Measurements from ENCODE around the gene MTTP. TPM values are rescaled to one million over a fixed set of nuclear protein-coding genes. Genes with fewer than 3 reads are reported as not detected.

Gene MTTP
- total RNA-seq, 3 donors from 2014 or later (not counting 1 experiment from before 2014, with no cell fraction given), result not detected

GRCh38 chr4:99593781-99594641, 19.4 kb downstream of the MTTP start:
- no peaks in the 10 kb centered on the region for H3K4me1 Mint-ChIP-seq
- no peak for TF ChIP-seq CTCF (IDR thresholded peaks at IDR 0.05)
- H3K36me3 ChIP-seq (ENCODE audit: control insufficient read depth, insufficient read depth, low read length), result no peaks in the 10 kb centered on the region
- H3K27me3 Mint-ChIP-seq (ENCODE audit: low read depth in 2 of 2), result peaks cover 6 to 33% of the 10 kb centered on the region in 2 donors
- no peak overlapping the region for H3K4me3 ChIP-seq (ENCODE audit: low read length)
- H3K36me3 Mint-ChIP-seq, result no peaks in the 10 kb centered on the region
- no peaks in the 10 kb centered on the region for H3K9me3 Mint-ChIP-seq
- intact Hi-C loops (cut with micrococcal nuclease), result no loop called here
- no peaks in the 10 kb centered on the region for H3K4me1 ChIP-seq (ENCODE audit: control insufficient read depth, insufficient read depth, low read length)
- no peak overlapping the region for H3K4me3 Mint-ChIP-seq
- no peak overlapping the region for H3K27ac ChIP-seq (ENCODE audit: low read length)
- 87% methylated on average over 3 of the region's 4 CpGs for WGBS (ENCODE audit: insufficient coverage)
- H3K27me3 ChIP-seq (ENCODE audit: control insufficient read depth, insufficient read depth, low read length), result no peaks in the 10 kb centered on the region
- H3K9me3 ChIP-seq (ENCODE audit: control insufficient read depth, insufficient read depth, low read length), result no peaks in the 10 kb centered on the region
- H3K27ac Mint-ChIP-seq, result no peak overlapping the region
- ATAC-seq (no peak), DNase-seq (no peak)

DNA sequence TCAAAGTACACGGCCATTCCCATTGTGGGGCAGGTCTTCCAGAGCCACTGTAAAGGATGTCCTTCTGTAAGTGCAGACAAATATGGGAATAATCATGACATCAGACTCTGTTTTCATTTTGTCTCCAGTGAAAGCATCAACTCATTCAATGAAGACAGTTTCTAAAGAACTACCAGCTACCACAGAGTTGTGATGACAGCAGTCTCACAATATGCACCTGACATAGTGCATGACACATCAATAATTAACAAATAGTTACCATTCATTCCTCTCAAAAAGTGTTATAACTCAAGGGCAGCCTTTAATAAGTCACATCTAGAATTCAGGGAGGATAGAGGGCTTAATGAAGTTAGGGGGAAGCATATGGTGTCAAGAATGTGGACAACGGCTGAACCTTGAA, 20.2 kb downstream of the MTTP start:
- WGBS (ENCODE audit: insufficient coverage), result 98% methylated on average over 2 of the region's 2 CpGs
- ATAC-seq, result no peak

GRCh38 chr4:99606716-99607115, 32.1 kb downstream of the MTTP start:
- Mint-ChIP-seq H3K36me3 (no peaks in the 10 kb centered on the region), H3K9me3 (no peaks in the 10 kb centered on the region), H3K27me3 (ENCODE audit: low read depth in 2 of 2) (peaks cover 17 to 46% of the 10 kb centered on the region in 2 donors), H3K4me3 (no peak overlapping the region), H3K4me1 (no peaks in the 10 kb centered on the region), H3K27ac (no peak overlapping the region)
- no peak for ATAC-seq
- DNase-seq, result no peak
- no peak for TF ChIP-seq CTCF (IDR thresholded peaks at IDR 0.05)
- H3K4me1 ChIP-seq (ENCODE audit: control insufficient read depth, insufficient read depth, low read length), result no peaks in the 10 kb centered on the region
- H3K36me3 ChIP-seq (ENCODE audit: control insufficient read depth, insufficient read depth, low read length), result no peaks in the 10 kb centered on the region
- H3K9me3 ChIP-seq (ENCODE audit: control insufficient read depth, insufficient read depth, low read length), result no peaks in the 10 kb centered on the region
- no peak overlapping the region for H3K27ac ChIP-seq (ENCODE audit: low read length)
- intact Hi-C loops (cut with micrococcal nuclease), result no loop called here
- WGBS (ENCODE audit: insufficient coverage), result 95% methylated on average over 2 of the region's 2 CpGs
- H3K27me3 ChIP-seq (ENCODE audit: control insufficient read depth, insufficient read depth, low read length), result peaks cover 2% of the 10 kb centered on the region
- H3K4me3 ChIP-seq (ENCODE audit: low read length), result no peak overlapping the region

More for the DNA sequence above, 20.2 kb downstream of the MTTP start:
- H3K4me1 ChIP-seq (ENCODE audit: control insufficient read depth, insufficient read depth, low read length), result no peaks in the 10 kb centered on the region
- intact Hi-C loops (cut with micrococcal nuclease), result no loop called here
- TF ChIP-seq CTCF (IDR thresholded peaks at IDR 0.05), result no peak
- peaks cover 6 to 26% of the 10 kb centered on the region in 2 donors for H3K27me3 Mint-ChIP-seq (ENCODE audit: low read depth in 2 of 2)
- no peaks in the 10 kb centered on the region for H3K36me3 ChIP-seq (ENCODE audit: control insufficient read depth, insufficient read depth, low read length)
- H3K27me3 ChIP-seq (ENCODE audit: control insufficient read depth, insufficient read depth, low read length), result peaks cover 2% of the 10 kb centered on the region
- no peaks in the 10 kb centered on the region for H3K9me3 Mint-ChIP-seq
- no peak overlapping the region for H3K27ac Mint-ChIP-seq
- no peak overlapping the region for H3K4me3 ChIP-seq (ENCODE audit: low read length)
- H3K4me1 Mint-ChIP-seq, result no peaks in the 10 kb centered on the region
- H3K27ac ChIP-seq (ENCODE audit: low read length), result no peak overlapping the region
- no peaks in the 10 kb centered on the region for H3K9me3 ChIP-seq (ENCODE audit: control insufficient read depth, insufficient read depth, low read length)
- no peak overlapping the region for H3K4me3 Mint-ChIP-seq
- DNase-seq, result no peak
- no peaks in the 10 kb centered on the region for H3K36me3 Mint-ChIP-seq

Data from natural killer cell (primary cell).